DMS 273 treated with DMSO at 0.1 percent for 48 hours (cell line): Measurements from ENCODE around the gene ARL15.

ENCODE experiments used
- DNase-seq: peaks from one replicate; lab custom pipeline; 2025; lab: John Stamatoyannopoulos, UW

Gene ARL15

DNA sequence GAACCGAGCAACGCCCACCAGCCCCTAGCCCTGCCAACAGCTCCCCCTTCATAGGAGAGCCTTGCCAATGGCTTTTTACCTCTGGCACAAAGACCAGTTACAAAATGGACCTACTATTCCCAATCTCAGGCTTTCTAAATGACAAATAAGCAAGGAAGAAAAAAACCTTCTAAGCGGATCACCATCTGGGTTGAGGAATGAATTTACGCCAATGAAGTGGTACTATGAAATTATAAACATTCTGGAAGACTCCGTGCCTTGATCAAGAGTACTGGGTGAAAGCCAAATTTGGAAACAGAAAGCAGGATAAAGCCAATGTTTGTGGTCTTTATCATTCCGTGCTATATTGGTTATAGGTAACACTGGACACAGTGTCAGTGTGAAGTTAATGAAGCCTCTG lies 378.0 kb downstream of the ARL15 start:
- no peak for DNase-seq

DNA sequence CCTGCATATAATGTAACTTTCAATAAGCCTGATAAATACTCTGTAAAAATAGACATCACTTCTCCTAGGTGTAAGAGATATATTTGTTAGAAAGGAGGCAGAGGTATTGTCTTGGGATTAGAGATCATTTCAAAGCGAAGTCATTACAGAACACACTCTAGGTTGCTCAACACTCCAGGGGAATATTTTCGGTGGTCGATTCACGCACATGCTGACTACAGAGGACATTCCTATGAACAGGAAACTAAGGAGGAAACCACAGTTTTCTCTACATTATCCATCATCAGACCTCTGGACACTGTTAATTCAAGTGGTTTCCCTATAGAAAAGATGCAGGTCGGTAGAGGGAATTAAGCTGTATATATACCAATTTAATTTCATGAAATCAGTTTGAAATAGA lies 379.9 kb downstream of the ARL15 start:
- DNase-seq = no peak

DNA sequence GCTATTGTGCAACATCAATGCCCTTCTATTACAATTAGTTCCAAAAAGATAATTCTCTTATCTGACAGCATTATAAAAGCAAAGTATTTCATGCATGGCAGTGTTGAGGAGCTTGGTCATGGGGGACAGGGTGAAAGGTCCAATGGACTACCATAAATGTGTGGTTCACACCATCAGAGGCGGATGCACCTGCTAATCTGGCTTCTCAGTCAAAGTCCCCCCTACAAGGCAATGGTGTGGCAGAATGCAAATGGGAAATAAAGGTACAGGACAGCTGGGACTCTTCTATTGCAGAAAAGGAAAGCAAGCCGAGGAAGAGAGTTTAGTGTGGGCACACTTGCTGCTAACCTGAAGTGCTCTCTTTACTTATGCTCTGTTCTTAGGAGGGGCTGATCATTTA lies 380.8 kb downstream of the ARL15 start:
- DNase-seq = no peak

DNA sequence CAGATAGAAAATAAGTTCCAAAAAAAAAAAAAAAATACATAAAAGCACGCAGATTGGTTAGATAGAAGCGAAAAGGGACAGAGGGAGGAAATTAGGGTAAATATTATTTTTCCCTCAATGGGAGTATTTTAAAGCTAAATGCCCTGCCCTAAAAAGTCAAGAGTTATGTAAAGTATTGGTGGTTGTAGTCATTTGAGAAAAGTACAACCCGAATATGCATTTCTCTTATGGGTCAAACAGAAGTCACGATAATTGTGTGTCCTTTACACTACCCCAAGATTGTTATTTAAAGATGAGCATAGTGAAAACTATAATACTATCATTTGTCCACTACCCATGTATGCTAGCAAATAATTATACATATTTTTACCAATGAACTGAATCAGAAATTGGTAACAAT lies 381.2 kb downstream of the ARL15 start:
- DNase-seq = no peak

DNA sequence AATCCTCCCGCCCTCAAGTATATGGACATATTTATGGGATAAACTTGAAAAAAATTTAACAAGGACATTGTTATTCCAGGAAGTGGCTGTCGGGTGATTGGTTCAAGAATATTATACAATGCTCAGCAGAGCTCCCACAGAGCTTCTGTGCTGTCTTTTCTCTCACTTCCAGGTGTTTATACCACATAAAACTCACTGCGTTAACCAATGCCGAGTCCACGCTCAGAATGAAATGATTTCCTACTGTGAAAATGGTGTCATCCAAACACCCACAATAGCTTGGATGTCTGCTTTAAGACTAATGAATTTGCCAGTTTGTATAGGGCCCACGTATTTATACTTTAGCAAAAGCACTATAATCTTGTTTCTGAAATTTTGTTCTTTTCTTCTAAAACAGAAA lies 381.7 kb downstream of the ARL15 start:
- DNase-seq = no peak

DNA sequence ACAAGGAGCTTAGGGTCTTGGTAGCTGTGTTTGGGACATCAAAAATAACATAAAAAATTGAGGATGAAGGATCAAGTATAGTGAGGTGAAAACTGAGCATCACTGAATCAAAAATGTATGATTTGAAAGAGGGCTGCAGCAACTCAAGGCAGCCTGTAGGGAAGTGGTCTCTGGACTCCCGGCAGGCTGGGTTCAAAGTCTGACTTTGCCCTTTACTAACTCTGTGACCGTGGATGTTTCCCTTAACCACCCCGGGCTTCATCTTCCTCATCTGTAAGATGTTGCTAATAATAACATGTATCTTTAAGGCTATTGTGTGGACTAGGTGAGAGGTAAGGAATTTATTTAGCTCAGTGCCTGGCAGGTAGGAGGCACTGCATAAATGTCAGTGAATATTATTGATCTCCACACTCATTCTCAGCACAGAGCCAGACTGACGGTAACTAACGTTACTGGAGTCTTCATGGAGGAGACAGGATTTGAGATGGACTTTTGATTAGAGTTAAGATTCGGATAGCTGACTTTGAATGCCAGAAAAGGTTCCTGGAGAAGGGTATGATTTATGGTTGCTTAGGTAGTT lies 382.6 kb downstream of the ARL15 start:
- DNase-seq = no peak

DNA sequence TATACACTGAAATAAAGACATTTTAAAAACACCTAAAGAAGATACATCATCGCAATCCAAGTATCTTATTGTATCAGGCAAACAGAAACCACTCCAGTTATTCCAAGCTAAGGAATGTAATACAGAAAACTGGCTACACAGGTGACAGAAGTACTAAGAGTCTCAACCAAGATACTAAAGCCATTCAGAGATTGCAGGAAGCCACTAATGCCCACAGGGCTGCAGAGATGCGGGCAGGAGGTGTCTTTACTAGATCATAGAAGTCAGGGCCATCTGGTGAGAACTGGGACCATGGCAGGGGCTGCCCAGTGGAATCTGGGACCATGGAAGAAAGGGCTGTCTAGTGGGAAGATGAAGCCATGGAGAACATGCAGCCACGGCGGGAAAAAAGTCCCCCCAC lies 384.3 kb downstream of the ARL15 start:
- no peak for DNase-seq

DNA sequence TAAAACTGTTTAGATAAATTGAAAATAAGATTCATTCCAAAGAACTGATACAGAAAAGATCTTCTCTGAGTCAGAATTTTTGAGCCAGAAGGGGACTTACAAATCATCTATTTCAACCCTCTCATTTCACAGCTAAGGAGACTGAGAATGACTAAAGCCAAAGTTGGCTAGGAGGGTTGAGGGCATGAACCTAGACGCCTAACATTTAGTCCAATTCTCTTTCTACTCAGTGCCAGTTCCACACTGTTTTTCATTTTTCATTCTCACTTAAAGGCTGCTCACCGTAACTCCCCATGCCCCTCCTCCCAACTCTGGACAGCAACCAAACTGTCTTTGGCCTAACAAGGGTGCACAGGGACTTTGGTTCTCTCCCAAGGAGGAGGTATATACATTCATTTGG lies 386.0 kb downstream of the ARL15 start:
- no peak for DNase-seq

DNA sequence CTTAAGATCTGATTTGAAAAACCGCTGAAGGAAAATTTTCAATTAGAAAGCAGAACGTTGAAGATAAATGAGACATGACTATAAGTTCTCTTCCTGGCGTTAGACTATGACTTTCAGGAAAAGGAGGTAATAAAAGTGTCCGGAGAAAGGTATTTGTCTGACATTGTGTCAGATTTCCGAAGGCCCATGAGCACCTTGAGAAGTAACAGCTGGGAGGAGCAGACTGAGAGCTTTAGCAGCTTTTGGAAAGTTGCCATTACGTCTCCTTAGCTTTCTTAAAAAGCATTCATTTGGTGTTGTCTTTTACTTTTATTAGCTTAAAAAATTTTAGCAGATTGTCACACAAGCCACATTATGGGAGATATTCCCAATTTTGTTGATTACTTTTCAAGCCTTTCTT lies 386.4 kb downstream of the ARL15 start:
- peak; percentile 25 for DNase-seq

DNA sequence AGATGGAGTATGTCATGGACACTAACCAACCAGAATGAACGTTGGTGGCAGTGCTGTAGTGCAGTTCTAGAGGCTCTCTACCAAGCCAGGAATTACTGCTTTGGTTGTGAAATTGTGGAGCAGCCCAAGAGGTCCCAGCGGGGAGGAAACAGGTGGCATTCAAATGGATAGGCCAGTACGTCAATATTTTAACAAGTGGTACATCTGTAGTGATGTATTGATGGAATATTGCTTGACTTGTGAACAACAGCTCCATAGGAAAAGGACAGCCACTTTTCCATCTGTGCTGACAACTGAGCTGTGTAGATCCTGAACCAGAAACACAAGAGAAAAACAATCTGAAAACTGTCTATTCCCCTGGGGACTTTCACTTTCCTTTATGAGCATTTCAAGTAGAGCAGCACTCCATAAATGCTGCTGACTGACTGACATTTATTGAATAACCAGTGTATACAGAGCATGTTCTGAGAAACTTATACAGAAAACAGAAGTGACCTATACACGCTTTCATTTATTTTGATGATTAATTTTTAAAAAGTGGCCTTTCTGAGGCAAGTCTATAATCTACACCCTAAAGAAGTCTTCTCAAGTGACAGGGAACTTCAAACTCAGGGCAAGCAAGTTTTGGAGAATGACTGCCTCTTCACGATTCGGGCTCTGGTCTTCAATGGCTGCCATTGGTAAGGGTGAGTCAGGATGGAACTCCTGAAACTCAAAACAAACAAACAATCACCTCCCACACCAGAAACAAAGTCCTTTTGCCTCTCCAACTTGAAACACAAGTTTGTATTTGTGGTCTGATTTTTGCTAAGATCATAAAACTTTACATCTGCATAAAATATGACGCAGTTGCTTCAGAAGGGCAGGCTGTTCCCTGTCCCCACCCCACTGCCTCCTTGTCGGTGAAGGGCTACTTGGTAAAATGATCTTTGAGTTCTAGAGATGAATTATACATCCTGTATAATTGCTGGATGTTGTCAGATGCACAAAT lies 387.6 kb downstream of the ARL15 start:
- peak; percentile 7 for DNase-seq

DNA sequence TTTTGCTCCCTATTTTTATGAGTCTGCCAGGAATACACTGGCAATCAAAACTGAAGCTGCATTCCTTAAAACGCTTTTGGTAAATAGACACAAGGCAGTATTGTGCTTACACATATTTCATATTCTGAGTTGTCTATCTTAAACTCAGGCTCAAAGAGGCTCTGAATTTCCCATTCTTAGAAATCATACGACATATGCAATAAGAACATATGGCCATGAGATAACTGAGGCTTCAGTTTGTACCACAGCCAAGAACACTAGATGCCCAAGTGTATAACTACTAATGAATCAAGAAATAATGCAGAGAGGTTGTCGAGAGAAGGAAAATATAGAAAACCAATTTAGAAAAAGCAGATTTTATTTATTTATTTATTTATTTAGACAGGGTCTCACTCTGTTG lies 392.5 kb downstream of the ARL15 start:
- DNase-seq = no peak

DNA sequence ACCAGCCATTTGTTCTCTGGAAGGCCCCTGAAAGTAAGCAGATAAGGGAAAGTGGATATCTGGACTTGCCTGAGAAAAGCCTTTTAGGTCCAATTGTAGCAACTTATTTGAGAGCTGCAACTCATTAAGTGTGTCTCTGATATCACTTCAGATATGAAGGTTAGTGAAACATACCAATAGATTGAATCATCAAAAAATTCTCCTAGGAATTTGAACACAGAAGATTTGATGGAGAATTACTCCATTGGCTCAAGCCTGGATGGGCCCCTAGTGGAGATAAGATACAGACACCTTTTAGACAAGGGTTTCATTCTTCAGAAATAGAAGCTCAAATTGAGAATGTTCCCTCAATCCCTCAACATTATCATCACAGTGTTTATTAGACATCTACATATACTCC lies 393.3 kb downstream of the ARL15 start:
- no peak for DNase-seq

DNA sequence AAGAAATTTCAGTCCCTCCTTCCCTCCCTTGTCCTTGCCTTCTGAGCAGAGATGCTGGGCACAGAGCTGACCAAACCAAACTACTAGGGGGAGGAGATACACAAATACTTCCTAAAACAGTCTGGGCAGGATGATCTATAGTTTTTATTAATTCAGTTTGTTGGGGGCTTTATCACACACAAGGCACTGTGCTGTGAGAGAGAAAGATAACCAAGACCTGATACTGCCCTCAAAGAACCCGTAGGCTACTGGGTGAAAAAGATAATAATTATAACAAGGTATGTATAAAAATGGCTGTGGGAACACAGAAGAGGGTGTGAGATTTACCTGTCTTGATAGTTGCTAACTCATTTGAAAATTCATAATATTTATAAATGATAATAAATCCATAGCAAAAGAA lies 395.3 kb downstream of the ARL15 start:
- DNase-seq = no peak

DNA sequence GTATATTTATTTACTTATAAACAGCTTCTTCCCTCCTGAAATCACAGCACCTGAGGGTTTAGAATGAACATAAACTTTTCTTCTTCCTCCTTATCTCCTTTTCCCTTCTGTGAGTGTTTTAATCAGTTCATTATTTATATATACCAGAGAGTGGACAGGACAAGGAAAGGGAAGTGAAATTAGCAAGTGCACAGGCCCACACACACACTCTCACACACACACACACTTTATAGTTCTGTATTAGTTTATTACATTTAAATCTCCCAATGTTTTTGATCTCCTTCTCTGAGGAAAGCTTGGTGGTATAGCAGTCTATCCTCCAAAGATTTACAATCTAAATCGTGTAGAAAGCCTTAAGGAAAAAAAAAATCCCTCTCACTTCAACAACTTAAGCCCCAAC lies 396.4 kb downstream of the ARL15 start:
- DNase-seq = no peak

DNA sequence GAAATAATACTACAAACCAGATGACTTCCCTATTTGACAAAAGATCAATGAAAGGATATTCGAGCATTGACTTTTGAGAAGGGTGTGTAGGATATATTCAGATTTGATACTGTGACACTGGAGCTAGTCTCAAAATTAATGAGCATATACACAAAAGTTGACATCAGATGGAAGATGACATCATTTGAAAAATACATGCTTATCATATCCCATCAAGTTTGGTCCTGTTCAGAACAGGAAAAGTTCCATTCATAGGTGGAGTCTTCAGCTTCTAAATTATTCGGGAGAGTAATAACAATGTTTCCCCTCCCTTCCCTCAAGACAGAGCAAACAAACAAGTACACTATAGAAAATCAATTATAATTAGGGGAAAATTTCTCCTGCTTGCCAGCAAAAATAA lies 401.6 kb downstream of the ARL15 start:
- DNase-seq = no peak

DNA sequence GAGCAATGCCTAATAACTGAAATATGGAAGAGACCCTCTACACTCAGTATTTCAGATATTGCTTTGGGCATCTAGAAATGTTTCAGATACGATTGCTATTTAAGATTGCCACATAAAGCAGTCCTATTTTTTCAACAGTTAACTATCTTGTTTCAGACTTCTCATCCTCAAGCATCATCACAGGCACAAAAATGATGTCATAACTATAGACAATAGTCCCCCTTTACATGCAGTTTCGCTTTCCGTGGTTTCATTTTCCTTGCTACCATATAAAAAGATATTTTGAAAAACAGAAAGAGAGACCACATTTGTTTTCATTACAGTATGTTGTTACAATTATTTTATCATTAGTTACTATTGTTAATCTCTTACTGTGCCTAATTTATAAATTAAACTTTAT lies 402.5 kb downstream of the ARL15 start:
- no peak for DNase-seq

DNA sequence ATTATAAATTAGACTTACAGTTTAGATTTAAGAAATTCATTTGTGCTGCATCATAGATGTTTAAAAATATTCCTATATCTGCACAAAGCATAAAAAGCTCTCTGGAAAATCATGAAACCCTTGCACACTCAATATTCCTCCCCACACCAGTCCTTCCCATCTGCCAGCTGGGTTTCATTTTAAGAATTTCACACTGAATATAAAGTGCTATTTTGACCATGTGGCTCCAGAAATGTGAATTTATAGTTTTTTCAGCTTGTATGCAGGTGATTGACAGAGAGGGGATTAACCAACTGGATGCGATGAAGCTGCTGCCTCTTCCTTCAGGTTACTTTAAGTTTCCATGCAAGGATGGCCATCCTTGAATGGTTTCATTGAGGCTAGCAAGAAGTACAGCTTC lies 403.6 kb downstream of the ARL15 start:
- DNase-seq = no peak

DNA sequence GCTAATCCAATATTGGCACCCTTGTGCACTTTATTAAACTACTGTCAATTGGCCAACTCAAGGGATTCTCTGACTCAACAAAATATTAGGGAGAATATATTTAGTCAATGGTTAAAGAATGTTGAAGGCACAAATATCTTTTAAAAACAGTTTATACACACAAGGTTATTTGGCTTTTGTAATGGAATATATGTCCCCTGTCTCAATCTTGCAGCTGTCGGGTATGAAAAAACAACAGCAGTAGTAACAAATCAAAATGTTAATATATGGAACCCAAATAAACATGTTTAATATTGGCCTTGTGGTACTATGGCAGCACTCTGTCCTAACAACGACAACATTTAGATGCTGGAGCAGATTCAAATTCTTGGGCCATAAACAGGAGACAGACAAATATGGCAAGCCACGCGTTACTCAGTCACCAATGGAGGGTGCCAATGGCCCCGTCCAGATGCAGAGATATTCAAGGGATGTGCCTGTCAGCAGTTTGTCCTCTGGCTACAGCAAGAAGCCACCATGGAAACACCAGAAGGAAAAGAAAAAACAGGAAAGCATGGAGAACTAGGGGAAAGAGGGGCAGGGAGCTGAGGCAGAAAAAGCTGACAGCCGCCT lies 408.0 kb downstream of the ARL15 start:
- DNase-seq = no peak

DNA sequence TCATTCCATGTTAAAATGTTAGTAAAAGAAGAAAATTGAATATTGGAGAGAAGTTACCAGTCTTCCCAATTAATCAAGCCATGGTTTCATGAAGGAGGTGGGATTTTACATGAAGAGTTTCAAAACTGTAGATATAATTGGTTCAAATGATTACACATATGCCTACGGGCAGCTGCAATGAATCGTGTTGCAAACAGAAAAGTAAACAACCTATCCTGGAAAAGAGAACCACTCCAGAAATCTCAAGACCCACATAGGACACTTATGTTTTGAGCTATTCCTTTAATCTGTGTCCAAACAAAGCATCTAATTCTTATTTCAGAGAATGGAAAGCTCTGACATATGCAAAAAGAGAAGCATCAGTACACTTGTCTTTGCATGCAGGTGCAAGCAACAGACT lies 409.7 kb downstream of the ARL15 start:
- DNase-seq = no peak

DNA sequence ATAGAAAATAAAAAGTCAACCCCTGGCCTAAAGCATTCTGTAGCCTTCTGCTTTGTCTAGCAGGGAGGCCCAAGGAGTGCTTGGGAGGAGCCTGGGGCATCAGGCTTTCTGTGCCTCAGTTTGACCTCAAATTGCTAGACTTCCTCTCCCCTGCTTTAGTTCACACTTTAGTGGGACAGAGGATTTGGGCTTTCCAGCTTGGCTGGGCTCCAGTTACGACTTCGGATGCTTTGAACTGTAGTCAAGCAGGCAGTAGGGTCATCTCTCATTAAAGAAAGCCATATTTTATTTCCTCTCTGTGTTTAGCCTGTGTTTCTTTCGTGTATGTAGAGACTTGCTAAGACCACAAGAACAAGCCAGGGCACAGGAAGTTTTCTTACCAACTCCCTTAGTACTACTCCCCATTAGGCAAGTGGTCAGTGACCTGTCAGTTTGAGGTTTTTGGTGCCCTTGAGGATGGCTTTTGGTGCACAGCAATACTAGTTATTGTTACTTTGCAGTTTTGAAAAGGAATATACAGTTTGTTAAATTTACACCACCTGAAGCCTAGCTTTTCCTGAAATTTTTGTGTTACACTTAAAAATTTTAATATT lies 415.2 kb downstream of the ARL15 start:
- no peak for DNase-seq

DNA sequence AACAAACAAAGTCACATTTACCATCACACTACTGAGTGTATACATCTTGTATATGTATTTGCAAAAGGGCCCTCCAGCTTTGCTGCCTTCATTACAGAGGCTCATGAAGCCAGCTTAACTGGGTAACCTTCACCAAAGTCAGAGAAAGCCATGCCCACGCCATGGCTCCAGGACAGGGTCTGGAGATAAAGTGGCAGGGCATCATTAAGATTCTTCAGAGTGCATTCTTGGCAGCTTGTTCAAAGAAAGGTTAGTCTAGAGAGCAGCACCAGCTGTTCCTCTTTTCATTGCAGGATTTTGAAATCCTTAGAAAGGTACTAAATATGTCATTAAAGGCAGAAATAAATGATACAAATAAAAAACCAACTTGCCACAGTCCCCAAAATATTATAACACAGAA lies 416.7 kb downstream of the ARL15 start:
- no peak for DNase-seq

DNA sequence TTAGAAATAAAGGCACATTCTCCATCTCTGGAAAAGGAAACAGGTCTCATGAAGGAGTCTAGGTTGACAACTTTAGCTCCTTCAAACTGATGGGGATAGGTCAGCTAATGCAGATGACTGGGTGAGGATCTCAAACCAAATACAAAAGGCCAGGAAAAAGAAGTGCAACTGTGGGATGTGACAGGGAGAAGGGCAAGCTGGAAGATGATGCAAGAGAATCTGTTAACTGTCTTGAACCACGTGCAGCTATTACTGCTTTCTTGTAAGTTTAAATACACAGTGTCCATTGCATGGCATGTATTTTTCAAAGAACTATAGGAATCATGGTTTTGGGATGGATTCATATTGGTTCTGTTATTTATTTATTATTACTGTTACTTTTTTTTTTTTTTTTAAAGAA lies 418.1 kb downstream of the ARL15 start:
- DNase-seq = no peak

DNA sequence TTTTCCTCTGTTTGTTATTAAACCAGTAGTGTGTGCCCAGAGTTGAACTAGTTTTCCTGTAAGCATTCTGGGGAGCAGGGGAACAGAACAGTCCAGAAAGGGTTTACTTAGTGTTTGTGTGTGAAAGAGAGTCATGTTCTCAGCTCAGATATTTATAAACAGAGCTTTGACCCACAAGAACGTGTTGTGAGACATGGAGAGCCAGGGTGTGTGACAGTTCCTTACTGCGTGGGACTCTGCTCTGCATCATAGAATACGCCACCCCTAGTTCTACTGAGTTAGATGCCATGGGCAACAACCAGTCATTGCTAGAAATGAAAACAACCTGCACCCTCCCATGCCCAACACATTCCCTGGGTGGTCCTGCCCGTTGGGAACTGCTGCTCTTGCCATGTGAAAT lies 419.2 kb downstream of the ARL15 start:
- no peak for DNase-seq
